HG03558 (cell line): ENCODE measurements around the gene GRIN2A.

Experiments
- ATAC-seq: cut with Tn5 transposase; IDR thresholded peaks from one replicate; pipeline ENCODE4 v1.9.1; 2021; ENCODE audit warnings: moderate number of reproducible peaks; ENCODE audit not compliant: unreplicated experiment; ENCODE audit errors: extremely low read depth

The GRIN2A gene

DNA sequence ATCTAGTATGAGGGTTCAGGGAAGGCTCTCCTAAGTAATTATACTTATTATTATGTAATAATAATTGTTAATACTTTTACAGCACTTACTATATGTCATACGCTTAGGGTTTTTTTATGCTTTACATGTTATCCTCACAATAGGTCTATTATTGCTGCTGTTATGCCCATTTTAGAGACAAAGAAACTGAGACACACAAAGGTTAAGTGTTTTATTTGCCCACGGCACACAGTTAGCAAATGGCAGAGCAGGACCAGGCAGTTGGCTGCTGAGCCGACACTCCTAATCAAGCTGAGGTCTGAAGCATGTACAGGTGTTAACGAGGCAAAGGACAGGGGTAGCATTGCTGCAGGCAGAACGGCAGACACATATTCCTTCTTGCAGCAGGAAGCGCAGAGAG is 443.5 kb downstream of the GRIN2A start:
- ATAC-seq: no peak

DNA sequence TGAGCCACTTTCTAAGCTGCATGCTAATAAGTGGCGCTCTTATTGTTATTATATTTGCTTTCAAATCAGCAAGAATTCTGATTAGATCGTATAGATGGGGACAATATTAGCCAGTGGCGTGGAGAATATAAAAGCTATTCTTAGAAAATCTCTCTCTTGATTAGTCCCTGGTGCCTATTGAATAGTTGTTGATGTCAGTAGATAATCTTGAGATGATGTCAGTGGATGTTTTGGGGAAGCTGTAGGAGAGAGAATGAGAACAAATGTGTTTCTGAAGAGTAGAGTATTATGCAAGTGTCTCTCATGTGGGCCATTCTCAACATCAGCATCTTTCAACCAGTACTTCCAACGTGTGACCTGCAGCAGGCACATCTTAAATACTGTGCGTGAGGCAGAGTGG is 445.7 kb downstream of the GRIN2A start:
- no peak for ATAC-seq

DNA sequence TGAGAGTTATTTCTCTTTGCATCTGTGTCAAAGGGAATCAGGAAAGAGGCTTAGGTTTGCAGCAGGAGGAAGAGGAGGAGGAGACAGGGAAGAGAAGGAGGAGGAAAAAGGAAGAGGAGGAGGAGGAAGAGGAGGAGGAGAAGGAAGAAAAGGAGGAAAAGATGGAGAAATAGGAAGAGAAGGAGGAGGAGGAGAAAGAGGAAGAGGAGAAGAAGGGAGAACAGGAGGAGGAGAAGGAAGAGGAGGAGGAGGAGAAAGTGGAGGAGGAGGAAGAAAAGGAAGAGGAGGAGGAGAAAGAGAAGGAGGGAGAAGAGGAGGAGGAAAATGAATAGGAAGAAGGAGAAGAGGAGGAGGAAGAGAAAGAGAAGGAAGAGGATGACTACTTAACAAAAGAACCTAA is 459.1 kb downstream of the GRIN2A start:
- no peak for ATAC-seq

DNA sequence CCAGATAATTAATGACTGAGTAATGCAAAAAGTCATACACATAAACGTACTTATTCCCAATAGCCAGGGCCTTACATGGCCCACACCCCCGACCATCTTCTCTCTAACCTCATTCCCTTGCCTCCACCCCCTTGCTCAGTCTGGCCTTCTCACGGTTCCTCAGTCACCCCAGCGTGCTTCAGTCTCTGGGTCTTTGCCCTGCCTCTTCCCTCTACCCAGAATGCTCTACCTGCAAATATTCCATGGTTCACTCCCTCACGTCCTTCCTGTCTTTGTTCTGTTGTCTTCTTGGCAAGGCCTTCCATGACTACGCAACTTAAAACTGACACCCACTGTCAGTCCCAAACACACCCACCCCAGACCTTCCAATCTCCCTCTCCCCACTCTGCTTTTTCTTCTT is 468.3 kb downstream of the GRIN2A start:
- no peak for ATAC-seq

DNA sequence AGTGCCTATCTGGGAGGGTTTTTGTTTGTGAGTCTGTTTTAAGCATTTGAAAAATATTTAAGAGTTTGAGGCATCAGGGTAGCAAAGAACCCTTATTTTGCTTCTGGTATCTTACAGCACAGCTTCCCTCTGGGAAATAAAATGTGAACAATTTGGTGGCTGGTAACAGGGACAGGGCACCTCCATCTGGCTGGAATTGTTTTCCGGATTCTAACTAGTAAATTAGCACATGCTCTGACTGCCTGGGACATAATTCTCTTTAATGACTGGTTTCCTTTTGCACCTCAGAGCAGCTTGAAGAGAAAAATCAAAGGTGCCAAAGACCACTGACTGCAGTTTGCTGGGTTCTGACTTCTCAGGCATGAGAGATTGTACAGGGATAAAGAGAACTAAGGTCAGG is 469.1 kb downstream of the GRIN2A start:
- no peak for ATAC-seq

DNA sequence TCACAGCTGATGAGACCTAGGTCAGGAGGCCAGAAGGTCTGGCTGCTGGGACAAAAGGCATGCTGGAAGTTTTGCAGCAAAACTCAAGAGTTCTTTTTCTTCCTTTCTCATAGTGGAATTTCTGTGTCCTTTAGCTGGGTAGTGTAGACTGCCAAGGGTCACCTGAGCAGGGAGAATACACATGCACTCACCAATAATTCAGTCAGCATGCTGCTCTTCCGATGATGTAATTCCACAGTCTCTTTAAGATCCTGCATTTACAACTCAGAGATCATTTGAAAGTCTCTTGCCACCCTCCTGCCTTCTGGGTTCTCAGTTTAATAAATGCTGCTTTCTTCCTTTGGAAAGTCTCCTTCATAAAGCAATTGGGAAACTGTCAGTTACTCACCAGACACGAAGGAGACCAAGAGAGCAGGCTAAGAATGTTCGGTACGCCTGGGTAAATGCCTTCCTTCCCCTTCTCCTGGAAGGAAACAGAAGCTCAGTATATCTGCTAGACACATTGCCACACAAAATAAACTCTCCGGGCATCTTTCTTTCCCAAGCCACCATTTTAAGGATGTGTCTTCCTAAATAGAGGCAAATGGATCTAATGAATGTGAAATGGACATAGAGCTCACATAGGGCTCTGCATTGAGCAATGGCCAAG is 473.1 kb downstream of the GRIN2A start:
- no peak for ATAC-seq

DNA sequence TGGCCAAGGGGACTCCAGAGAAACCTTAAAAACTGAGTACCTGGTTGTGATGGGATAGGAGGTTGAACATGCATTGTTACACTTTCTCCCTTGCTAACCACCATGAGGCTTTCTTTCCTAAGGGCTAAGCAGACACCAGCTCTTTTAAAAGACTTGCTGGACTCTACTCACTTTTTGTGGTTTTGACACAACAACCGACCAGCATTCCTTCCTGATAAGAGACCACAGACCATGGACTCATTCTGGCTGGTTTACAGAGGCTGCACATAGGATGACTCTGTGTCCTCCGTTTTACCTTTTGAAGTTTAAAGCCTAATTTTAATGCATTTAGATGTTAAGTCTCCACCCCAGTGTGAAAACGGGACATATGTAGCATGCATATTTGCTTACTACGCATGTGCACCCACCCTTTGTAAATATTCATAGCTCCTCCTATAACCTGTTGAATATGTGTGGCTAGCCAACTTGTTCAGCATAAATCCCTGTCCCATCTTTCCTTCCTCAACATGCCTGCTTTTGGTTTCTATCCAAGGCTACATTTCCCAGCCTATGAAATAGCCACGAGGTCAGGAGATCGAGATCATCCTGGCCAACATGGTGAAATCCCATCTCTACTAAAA is 475.9 kb downstream of the GRIN2A start:
- ATAC-seq: no peak

DNA sequence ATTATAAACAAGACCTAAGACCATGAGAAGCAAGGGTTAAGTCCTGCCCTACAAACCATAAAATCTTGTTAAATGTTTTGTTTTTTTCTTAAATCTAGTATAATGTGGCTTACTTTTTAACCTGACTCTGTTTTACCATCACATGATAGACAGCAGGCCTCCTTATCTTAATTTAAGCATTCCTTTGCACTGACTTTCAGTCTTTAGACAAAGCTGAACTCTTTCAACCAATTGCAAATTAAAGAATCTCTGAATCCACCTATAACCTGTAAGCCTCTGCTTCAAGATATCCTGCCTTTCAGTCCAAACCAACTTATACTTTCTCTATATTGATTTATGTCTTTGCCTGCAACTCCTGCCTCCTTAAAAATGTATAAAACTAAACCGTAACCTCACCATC is 478.5 kb downstream of the GRIN2A start:
- no peak for ATAC-seq
